HG02588 (cell line): ENCODE data around the gene CBLN1.
"Not testable (repeated sequence)": the region's sequence is repeated elsewhere in the genome, so short reads cannot be mapped to it uniquely, and the experiment has no call there.

Source experiments
- ATAC-seq: cut with Tn5 transposase; IDR thresholded peaks from one replicate; pipeline ENCODE4 v1.9.1; 2021; ENCODE audit warnings: mild to moderate bottlenecking, moderate library complexity; ENCODE audit not compliant: unreplicated experiment

CBLN1 gene

DNA sequence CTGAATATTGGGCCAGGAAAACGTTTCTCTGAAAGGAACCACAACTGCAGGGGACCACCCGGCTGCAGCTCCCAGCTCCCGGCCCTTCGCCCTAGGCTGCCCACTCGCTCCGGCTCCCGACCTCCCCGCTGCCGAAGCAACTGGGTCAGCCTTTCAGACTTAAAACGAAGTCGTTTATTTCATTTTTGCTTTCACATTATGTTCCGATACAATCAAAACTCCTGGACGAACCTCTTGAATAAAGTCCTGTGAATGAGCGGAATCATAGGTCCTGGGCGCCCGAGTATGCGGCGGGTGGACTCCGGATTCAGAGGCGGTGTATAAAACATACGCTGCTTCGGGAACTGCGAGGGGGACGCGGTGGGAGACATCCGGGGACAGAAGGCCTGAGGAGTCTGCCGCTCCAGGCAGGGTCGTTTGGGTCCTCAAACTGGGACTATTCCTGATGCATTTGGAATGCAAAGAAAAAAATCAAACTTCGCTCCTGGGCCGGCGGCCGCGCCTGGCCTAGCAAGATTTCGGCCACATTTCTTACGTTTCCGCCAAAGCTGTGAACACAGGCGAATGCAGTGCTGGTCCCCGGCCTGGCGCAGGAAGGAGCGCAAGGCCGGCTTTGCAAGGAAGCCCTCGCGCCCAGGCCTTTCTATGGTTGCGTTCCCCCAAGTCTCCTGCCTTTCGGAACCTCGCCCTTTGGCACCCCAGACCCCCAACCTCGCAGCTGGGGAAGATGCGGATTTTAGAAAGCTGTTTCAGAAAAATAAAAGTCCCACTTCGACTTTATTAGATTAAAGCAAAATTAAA, 3.7 kb downstream of the CBLN1 start:
- ATAC-seq, result no peak

DNA sequence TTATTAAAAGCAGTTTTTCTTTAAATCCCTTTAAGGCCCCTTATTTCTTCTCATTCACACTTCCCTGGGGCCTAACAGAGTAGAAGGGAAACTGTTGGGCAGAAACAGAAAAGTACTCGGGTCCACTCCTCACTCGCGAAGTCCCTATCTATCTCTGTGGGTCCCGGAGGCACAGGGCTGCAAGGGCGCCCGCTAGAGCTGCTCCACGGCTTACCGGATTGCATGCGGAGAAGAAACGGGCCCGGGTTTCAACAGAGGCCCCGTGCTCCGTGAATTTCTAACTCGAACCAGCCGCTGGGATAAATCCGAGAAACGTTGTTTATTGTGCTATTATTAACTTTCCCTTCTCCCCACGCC, 4.3 kb downstream of the CBLN1 start:
- ATAC-seq, result no peak

DNA sequence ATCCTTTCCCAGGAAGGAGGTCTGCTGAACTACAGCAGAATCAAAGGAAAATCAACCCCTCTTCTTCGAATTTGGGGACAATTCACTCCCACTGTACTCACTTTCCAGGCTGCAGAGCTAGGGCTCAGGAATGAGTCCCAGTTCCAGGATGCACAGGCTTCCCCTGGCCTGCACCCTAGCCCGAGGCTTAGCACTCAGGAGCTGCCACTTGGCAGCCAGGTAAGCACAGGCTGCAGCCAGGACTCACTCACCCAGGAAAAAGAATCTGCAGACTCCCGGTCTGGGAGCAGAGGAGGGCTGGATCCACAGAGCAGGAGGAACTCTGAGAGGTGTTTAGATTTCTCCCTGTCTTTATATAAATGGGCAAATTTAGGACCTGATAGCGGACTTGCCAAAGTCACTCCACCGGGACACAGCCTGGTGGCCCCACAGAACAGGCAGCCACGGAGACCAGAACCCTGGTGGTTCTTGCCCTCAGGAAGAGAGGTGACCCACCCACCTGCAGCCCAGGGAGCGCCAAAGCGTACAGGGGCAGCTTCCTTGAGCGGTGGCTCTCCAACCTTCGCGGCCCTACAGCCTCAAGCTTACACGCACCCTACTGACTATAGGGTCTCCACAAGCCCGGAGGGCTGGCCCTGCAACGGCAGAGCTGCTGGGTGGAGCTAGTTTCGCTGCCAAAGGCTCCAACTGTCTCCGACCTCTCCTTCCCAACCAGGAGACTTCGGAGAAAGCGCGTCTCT, 4.8 kb downstream of the CBLN1 start:
- no peak for ATAC-seq

DNA sequence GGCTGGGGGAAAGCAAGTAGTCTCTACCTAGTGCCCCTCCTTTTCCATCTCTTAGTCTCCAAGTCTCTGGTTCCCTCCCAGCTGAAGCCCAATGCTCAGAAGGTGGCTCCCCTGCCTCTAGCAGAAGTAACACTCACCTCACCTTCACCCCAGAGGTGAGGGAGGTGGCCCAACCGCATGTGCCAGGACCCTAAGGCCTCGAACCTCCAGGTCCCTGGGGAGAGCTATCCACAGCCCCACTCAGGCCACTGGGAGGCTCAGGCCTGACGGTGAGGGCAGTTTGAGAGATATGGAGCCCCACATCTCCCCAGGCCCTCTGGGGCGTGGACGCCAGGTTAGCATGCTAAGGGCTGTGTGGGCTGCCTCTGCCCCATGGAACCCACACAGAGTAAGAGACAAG, 5.8 kb downstream of the CBLN1 start:
- ATAC-seq, result no peak

DNA sequence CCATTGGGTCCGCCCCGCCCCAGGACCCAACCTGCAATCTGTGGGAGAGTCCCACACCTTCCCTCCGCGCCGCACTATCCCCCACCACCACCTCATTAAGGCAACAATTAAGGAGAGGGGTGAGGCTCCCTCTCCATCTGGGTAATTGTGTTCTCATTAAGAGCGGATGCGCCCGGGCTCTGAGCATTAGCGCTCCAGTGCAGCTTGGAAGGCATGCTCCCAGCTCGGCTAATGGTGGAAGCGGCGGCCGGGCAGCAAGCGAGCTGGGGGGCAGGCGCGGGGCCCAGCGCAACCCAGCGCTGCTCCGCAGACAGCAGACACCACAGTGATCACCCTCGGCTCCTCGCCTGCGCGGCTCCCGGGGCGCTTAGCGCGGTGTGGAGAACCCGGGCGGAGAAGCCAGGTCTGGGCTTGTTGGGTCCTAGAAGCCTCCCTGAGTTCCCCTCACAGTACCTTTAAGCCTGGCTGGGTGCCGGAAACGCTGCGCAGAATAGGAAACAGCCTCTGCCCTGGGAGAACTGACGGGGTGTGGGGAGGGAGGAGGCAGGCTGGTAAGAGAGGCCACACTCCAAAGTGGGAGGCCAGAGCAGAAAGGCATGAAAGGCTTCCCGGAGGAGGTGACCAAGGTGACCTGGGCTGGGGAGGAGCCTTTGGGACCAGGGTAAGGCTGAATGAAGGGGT, 6.4 kb downstream of the CBLN1 start:
- ATAC-seq, result no peak

DNA sequence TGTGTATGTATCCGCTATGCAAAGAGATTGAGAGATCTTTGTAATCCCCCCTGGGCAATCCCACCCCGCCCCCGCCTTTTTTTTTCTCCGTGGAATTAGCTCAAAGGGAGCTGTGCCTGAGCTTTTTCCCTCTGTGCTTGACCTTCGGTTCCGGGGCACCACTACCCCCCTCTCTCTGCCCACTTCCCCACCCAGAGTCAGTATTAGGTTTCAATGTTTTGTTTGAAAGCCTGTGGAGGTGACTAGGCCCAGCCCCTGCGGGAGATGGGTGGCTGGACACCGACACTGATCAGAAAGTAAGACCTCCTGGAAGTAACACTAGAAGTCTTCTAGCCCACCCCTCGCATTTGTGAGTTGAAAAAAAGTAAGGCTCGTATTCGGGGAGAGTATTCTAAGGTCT, 7.0 kb downstream of the CBLN1 start:
- ATAC-seq, result no peak

DNA sequence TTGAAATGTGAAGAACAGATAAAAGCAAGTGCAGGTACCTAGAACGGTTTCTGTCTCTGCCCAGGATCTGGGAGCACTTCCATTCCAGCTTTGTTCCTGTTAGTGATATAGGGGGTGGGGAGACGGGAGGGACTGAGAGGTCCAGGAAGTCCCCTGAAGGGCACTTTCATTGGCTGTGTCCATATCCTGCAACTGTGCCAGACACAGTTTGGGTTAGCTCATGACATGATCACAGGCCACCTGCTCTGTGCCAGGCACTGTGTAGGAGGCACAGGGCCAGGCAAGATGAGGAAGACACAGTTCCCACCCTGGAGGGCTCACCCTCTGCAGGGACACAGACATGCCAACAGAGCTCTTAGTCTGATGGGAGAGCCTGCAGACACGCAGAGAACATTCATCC, 7.9 kb downstream of the CBLN1 start:
- ATAC-seq, result no peak

DNA sequence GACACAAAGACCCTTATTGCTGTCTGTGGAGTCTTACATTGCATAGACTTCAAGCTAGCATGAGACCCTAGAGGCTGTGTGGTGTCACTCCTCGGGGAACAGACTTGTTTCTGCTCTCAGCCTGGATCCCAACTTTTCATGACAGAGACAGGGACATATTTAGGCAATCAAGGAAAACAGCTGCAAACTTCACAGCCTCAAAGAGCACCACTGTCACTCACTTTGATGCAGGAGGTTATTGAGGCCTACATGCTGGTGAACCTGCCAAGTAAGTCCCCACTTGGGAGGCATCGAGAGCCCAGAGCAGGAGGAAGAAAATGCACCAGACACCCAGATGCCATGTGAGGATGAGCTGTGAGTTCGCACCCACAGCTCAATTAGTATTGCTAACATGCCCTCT, 10.3 kb downstream of the CBLN1 start:
- ATAC-seq, result no peak

DNA sequence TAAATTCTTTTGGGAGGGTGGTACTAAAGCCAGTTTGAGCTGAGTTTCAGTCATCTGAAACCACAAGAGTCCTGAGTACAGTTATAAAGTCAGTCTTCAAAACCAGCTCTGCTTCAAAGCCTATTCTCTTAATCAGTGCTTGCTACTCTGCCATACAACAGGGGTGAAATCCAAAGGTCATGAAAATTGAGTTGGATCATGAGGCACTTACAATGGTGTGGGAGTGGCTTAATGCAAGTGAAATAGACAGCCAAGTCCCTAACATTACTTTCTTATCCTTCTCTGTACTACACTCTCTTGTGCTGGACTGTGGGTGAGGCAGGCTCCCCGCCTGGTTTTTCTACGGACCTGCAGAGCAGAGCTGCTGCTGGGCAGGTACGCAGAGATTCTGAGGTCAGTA, 12.4 kb downstream of the CBLN1 start:
- no peak for ATAC-seq

DNA sequence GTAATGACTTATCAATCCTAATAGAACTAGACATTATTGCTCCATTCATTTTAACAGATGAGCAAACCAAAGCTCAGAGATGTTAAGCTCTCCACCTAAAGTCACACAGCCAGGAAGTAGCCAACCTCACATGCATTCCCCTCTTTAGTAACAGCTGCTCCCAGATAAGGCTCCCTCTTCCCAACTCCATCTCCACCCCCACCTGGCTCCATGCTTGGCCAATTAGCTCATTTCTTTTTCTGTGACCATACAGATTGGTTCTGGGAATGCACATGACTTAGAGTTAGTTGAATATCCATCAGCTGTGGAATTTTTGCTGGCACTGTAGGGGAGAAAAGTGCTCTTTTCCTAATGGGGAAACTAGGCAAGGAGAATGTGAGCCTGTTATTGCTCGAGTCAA, 13.0 kb downstream of the CBLN1 start:
- ATAC-seq, result no peak

DNA sequence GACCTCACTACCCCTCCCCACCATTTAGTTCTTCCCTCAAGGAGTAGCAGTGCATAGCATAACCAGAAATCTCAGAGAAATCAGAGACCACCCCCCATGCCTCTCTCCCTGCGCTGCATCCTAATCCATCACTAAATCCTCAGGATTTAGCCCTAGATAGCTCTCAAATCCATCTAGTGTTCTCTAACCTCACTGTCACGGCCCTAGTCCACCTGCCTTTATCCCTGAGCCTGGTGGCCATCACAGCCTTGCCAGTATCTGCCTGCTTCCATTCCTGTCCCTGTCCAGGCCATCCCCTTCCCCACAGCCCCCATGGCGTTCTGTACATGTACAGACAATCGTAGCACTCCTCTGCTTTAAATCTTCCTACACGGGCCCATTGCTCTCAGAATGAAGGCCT, 19.1 kb downstream of the CBLN1 start:
- ATAC-seq, result no peak

DNA sequence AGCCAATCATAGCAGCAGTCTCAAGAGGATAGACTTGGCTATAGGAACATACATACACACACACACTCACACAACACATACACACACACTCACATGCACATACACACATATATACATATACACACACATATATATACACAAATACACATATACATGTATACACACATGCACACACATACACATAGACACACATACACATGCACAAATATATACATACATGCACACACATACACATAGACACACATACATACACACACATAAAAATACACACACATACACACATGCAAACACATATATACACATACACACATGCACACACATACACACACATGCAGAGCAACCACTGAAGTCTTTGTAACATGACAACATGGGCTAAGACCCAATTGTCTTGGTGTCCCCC, 19.7 kb downstream of the CBLN1 start:
- ATAC-seq, result no peak

DNA sequence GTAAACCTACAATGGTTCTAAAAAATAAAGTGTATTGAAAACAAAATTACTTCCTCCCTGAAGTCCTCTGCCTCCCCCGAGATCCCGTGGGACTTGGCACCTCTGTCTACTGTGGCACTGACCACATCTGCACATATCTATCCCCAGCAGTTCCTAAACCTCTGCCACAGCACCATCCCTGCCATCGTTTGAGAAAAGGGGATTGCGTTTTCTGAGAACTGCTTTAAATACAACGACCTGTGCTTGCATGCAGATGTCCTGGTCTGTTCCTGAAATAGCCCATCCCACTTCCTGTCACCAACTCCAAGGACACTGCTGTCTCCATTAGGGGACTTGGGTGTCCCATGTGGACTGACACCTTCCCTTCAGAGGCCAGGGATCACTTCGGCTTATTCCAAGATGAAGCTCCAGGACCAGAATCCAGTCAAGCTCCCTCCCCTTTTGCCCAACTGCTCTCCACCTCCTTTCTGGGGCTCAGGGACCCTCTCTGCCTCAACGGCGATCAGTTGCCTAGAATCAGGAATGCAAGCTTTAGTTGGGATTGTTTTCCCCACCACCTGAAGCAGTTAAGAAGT, 20.6 kb downstream of the CBLN1 start:
- ATAC-seq, result no peak

DNA sequence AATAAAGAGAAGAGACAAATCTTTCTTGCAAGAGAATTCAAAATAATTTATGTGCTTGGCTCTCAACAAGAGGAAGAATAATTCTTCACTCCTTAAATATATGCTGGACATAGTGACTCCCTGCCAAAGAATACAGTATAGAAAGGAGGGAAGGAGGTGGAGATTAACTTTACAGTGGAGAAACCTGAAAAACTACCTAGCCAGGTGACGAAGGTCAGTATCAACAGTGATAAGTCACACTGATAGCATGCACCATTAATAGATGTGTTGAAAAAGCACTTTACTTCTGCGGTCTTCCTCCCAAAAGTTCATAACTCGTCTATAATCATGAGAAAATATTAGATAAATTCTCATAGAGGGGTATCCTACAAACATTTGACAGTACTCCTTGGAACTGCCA, 21.4 kb downstream of the CBLN1 start:
- no peak for ATAC-seq

DNA sequence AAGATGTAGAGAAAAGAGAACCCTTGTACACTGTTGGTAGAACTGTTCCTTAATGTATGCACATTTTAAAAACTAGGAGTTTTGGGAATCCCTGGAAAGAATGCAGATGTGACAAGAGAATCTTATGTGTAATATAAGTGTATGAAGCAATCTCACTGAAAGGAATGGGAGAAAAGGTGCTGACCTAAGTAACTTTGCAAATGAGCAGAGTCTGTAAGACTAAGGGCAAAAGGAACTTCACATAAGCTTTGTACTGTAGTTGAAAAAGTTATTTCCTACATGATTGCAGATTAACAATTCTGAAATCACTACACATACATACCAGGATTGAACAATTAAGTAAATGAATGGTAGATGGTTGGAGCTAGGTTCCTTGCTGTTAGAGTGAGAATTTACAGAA, 22.3 kb downstream of the CBLN1 start:
- ATAC-seq, result no peak

DNA sequence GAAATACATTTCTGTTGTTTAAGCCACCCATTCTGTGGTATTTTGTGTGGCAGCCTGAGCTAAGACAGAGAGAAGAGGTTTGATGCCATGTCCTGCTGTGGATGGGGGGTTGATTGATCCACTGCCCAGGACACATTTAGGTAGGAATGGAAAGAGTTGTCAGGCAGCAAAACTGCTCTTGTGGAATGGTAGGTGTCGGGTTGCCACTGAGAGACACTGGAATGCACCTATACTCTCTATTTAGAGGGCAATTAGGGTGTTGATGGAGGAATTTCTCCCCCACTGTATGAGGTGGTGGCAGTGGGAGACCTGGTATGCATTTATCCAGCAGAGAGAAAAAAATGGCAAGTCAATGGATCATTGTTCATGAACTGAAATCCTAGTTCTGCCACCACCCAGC, 30.9 kb downstream of the CBLN1 start:
- ATAC-seq, result no peak

DNA sequence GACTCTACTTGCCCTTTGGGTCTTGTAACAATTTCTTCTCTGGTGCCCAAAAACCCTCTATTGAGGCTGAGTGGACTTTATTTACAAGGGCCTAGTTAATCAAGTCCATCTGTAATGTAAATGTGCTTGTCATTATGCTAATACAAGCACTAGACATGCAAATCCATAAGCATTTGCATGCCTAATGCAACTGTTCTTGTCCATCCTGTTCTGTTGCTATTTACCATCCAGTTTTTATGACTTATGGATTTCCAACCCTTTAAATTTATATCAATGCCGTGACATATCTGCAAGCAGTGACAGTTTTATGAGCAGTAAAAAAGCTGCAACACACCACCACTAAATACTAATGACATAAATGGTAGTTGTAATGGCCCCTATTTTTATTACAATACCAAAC, 33.4 kb downstream of the CBLN1 start:
- ATAC-seq, result no peak

DNA sequence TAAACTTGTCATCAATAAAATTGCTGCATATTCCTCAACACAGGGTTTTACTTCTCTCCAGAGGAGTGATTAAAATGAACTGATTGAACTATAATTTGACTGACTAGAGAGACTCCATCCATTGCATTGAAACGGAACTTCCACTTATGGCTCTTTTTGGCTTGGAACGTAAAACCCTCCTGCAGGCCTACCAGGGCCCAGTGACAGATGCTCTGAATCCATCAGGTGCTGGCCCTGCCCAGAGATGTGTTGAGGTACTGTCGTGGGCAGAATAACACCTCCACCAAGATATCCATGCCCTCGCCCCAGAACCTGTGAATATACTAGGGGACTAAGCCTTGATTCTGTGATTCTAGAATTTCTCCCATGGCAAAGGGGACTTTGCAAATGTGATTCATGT, 45.4 kb downstream of the CBLN1 start:
- ATAC-seq, result no peak

DNA sequence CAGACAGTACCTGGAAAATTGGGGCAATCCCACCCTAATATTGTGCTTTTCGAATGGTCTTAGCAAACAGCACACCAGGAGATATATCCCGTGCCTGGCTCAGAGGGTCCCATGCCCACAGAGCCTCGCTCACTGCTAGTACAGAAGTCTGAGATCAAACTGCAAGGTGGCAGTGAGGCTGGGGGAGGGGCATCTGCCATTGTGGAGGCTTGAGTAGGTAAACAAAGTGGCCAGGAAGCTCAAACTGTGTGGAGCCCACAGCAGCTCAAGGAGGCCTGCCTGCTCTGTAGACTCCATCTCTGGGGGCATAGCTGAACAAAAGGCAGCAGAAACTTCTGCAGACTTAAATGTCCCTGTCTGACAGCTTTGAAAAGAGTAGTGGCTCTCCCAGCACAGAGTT, 53.3 kb downstream of the CBLN1 start:
- ATAC-seq, result not testable (repeated sequence)
